ENCODE measurements around the gene TMEM181.

DNA sequence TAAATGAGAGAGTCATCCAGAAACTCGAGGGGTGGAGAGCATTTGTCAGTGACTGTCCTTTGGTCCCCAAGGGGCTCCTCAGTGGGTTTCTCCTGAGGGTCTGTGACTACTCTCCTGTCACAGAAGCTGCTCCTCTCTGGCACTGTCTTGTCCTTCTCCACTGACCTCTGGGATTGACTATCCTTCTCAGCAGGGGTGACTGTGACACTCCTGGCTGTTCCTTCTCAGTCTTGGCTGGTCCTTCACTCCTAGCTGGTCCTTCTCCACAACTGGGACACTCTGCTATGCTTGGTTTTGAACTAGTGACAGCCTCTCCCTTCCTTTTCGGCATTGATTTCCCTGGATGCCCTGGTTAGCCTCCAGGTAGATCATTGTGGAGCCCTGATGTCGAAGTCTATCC is 51.1 kb downstream of the TMEM181 start:
- TF ChIP-seq, protein P1, sequence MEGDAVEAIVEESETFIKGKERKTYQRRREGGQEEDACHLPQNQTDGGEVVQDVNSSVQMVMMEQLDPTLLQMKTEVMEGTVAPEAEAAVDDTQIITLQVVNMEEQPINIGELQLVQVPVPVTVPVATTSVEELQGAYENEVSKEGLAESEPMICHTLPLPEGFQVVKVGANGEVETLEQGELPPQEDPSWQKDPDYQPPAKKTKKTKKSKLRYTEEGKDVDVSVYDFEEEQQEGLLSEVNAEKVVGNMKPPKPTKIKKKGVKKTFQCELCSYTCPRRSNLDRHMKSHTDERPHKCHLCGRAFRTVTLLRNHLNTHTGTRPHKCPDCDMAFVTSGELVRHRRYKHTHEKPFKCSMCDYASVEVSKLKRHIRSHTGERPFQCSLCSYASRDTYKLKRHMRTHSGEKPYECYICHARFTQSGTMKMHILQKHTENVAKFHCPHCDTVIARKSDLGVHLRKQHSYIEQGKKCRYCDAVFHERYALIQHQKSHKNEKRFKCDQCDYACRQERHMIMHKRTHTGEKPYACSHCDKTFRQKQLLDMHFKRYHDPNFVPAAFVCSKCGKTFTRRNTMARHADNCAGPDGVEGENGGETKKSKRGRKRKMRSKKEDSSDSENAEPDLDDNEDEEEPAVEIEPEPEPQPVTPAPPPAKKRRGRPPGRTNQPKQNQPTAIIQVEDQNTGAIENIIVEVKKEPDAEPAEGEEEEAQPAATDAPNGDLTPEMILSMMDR (IDR thresholded peaks at IDR 0.05): no peak
- no peak for TF ChIP-seq POLR2A (IDR thresholded peaks at IDR 0.05)
